Activated T-helper 2 cell treated with anti-CD3 and anti-CD28 coated beads, Interferon-gamma antibody, Interleukin-2, Interleukin-4, amounts not matched to agents 10 μg/mL and 5 μg/mL and 100 μg/mL, durations not matched to agents 14 hours and 24 hours and 36 hours (primary cell): ENCODE data around the gene MLH1. TPM values are rescaled to one million over a fixed set of nuclear protein-coding genes. Genes with fewer than 3 reads are reported as not detected.

ENCODE experiments used
- DNase-seq: peaks from one replicate; pipeline ENCODE4 v3.0.0; 2021; ENCODE audit warnings: low spot score
- H3K27ac Mint-ChIP-seq: one replicate; pipeline ENCODE4 v1.8.0; 2021; ENCODE audit warnings: mixed read lengths
- H3K27me3 Mint-ChIP-seq: one replicate; pipeline ENCODE4 v1.8.0; 2021; ENCODE audit warnings: low read depth, mixed read lengths
- H3K36me3 Mint-ChIP-seq: one replicate; pipeline ENCODE4 v1.8.0; 2021; ENCODE audit warnings: low read depth, mixed read lengths
- H3K4me1 Mint-ChIP-seq: one replicate; pipeline ENCODE4 v1.8.0; 2021; ENCODE audit warnings: low read depth, mixed read lengths
- H3K4me3 Mint-ChIP-seq: one replicate; pipeline ENCODE4 v1.8.0; 2021; ENCODE audit warnings: low read depth, mild to moderate bottlenecking, moderate library complexity, mixed read lengths
- H3K9me3 Mint-ChIP-seq: one replicate; pipeline ENCODE4 v1.8.0; 2021; ENCODE audit warnings: mixed read lengths
- intact Hi-C: fragments of 100-400 bp; cut with micrococcal nuclease; formaldehyde crosslinking; loops from one replicate; pipeline ENCODE4 v1.15.1; 2023
- total RNA-seq: library from RNA; stranded (reverse); gene quantifications from 2 replicates; pipeline ENCODE4 v1.2.3, GENCODE V29; 2022

The MLH1 gene
- total RNA-seq, 1 donor from 2014 or later: 61.9 TPM

GRCh38 chr3:36991147-36991546, 2.2 kb upstream of the MLH1 start:
- H3K27me3 Mint-ChIP-seq: no peaks in the 10 kb centered on the region
- H3K36me3 Mint-ChIP-seq: peaks cover 42% of the 10 kb centered on the region
- peaks cover 39% of the 10 kb centered on the region for H3K4me1 Mint-ChIP-seq
- H3K27ac Mint-ChIP-seq: no peak overlapping the region
- no peak for DNase-seq
- no peak overlapping the region for H3K4me3 Mint-ChIP-seq
- no peaks in the 10 kb centered on the region for H3K9me3 Mint-ChIP-seq
- intact Hi-C loops: loop anchor here (5.0 to 10.0 kb wide), 2 partner anchors 224 to 1146 kb away; partner anchors contain the start of genes ACAA1 and MYD88

- peaks cover 43% of the 10 kb centered on the region for H3K36me3 Mint-ChIP-seq
- intact Hi-C loops: loop anchor here (5.0 to 10.0 kb wide), 2 partner anchors 223 to 1145 kb away; partner anchors contain the start of genes ACAA1 and MYD88
- peaks cover 42% of the 10 kb centered on the region for H3K4me1 Mint-ChIP-seq
- no peaks in the 10 kb centered on the region for H3K9me3 Mint-ChIP-seq
- no peak for DNase-seq
- H3K4me3 Mint-ChIP-seq: no peak overlapping the region
- no peaks in the 10 kb centered on the region for H3K27me3 Mint-ChIP-seq
- no peak overlapping the region for H3K27ac Mint-ChIP-seq
These were observed 1.2 kb upstream of the MLH1 start for GRCh38 chr3:36991923-36992805.

GRCh38 chr3:36992806-36993325, 452 bp upstream of the MLH1 start, which contains the start of gene EPM2AIP1:
Gene EPM2AIP1 (minus strand): TSS chr3:36993131. CDS start chr3:36993077, 54 bp downstream.
- peak; percentile 100 for DNase-seq
- Mint-ChIP-seq H3K4me3 (no peak within 1 kb of the TSS), H3K27ac (no peak within 1 kb of the TSS), H3K9me3 (no peaks in the 10 kb centered on the region), H3K4me1 (peaks cover 41% of the 10 kb centered on the region), H3K36me3 (peaks cover 43% of the 10 kb centered on the region), H3K27me3 (no peaks in the 10 kb centered on the region)
- intact Hi-C loops: loop anchor here (1.0 to 10.0 kb wide), 3 partner anchors 23 to 1144 kb away; partner anchors contain the start of genes ACAA1 and MYD88

GRCh38 chr3:37014620-37015019, 21.3 kb downstream of the MLH1 start:
- H3K36me3 Mint-ChIP-seq: peaks cover 76% of the 10 kb centered on the region
- no peak overlapping the region for H3K27ac Mint-ChIP-seq
- intact Hi-C loops: no loop called here
- no peaks in the 10 kb centered on the region for H3K27me3 Mint-ChIP-seq
- DNase-seq: no peak
- peaks cover 2% of the 10 kb centered on the region for H3K4me1 Mint-ChIP-seq
- no peak overlapping the region for H3K4me3 Mint-ChIP-seq
- H3K9me3 Mint-ChIP-seq: no peaks in the 10 kb centered on the region

- peaks cover 86% of the 10 kb centered on the region for H3K36me3 Mint-ChIP-seq
- no peak overlapping the region for H3K27ac Mint-ChIP-seq
- H3K9me3 Mint-ChIP-seq: no peaks in the 10 kb centered on the region
- H3K27me3 Mint-ChIP-seq: no peaks in the 10 kb centered on the region
- DNase-seq: no peak
- intact Hi-C loops: no loop called here
- no peak overlapping the region for H3K4me3 Mint-ChIP-seq
- peaks cover 2% of the 10 kb centered on the region for H3K4me1 Mint-ChIP-seq
These were observed 22.3 kb downstream of the MLH1 start for GRCh38 chr3:37015642-37016041.

- no peak for DNase-seq
- H3K9me3 Mint-ChIP-seq: no peaks in the 10 kb centered on the region
- no peaks in the 10 kb centered on the region for H3K4me1 Mint-ChIP-seq
- no peak overlapping the region for H3K27ac Mint-ChIP-seq
- peaks cover 83% of the 10 kb centered on the region for H3K36me3 Mint-ChIP-seq
- no peaks in the 10 kb centered on the region for H3K27me3 Mint-ChIP-seq
- intact Hi-C loops: no loop called here
- H3K4me3 Mint-ChIP-seq: no peak overlapping the region
These were observed 23.6 kb downstream of the MLH1 start for GRCh38 chr3:37016903-37017302.

- no peak overlapping the region for H3K4me3 Mint-ChIP-seq
- intact Hi-C loops: no loop called here
These were observed 24.4 kb downstream of the MLH1 start for GRCh38 chr3:37017683-37018082.

GRCh38 chr3:37024092-37024491, 30.8 kb downstream of the MLH1 start:
- no peak for DNase-seq
- Mint-ChIP-seq H3K27ac (no peak overlapping the region), H3K27me3 (no peaks in the 10 kb centered on the region), H3K36me3 (peaks cover 88% of the 10 kb centered on the region), H3K4me1 (peaks cover 7% of the 10 kb centered on the region), H3K4me3 (no peak overlapping the region), H3K9me3 (no peaks in the 10 kb centered on the region)
- intact Hi-C loops: loop anchor here (1.0 kb wide), 1 partner anchor 189 kb away; no protein-coding TSS in a partner anchor

More at GRCh38 chr3:37017683-37018082, 24.4 kb downstream of the MLH1 start:
- Mint-ChIP-seq H3K9me3 (no peaks in the 10 kb centered on the region), H3K27me3 (no peaks in the 10 kb centered on the region), H3K36me3 (peaks cover 85% of the 10 kb centered on the region), H3K4me1 (no peaks in the 10 kb centered on the region), H3K27ac (no peak overlapping the region)
- no peak for DNase-seq

- Mint-ChIP-seq H3K27ac (no peak overlapping the region), H3K4me3 (no peak overlapping the region), H3K4me1 (peaks cover 7% of the 10 kb centered on the region), H3K36me3 (peaks cover 82% of the 10 kb centered on the region), H3K27me3 (no peaks in the 10 kb centered on the region), H3K9me3 (no peaks in the 10 kb centered on the region)
- intact Hi-C loops: loop anchor here (1.0 kb wide), 1 partner anchor 188 kb away; no protein-coding TSS in a partner anchor
- DNase-seq: no peak
These were observed 31.6 kb downstream of the MLH1 start for GRCh38 chr3:37024820-37025405.

GRCh38 chr3:37025561-37026335, 32.4 kb downstream of the MLH1 start:
- Mint-ChIP-seq H3K36me3 (peaks cover 79% of the 10 kb centered on the region), H3K9me3 (no peaks in the 10 kb centered on the region), H3K4me1 (peaks cover 7% of the 10 kb centered on the region), H3K27ac (no peak overlapping the region), H3K4me3 (no peak overlapping the region), H3K27me3 (no peaks in the 10 kb centered on the region)
- no peak for DNase-seq
- intact Hi-C loops: no loop called here

- H3K9me3 Mint-ChIP-seq: no peaks in the 10 kb centered on the region
- intact Hi-C loops: no loop called here
- H3K4me3 Mint-ChIP-seq: no peak overlapping the region
- no peak for DNase-seq
- no peaks in the 10 kb centered on the region for H3K27me3 Mint-ChIP-seq
- H3K36me3 Mint-ChIP-seq: peaks cover 81% of the 10 kb centered on the region
- no peak overlapping the region for H3K27ac Mint-ChIP-seq
- H3K4me1 Mint-ChIP-seq: peaks cover 7% of the 10 kb centered on the region
These were observed 33.5 kb downstream of the MLH1 start for GRCh38 chr3:37026851-37027250.

GRCh38 chr3:37028329-37028728, 35.0 kb downstream of the MLH1 start:
- peaks cover 79% of the 10 kb centered on the region for H3K36me3 Mint-ChIP-seq
- peaks cover 7% of the 10 kb centered on the region for H3K4me1 Mint-ChIP-seq
- no peak overlapping the region for H3K4me3 Mint-ChIP-seq
- no peak overlapping the region for H3K27ac Mint-ChIP-seq
- intact Hi-C loops: no loop called here
- no peak for DNase-seq
- no peaks in the 10 kb centered on the region for H3K9me3 Mint-ChIP-seq
- no peaks in the 10 kb centered on the region for H3K27me3 Mint-ChIP-seq
